IPS DF 4.7 (cell line): ENCODE measurements around the gene ATF4.
"Not testable (repeated sequence)": the region's sequence is repeated elsewhere in the genome, so short reads cannot be mapped to it uniquely, and the experiment has no call there.

Experiments used
- DNase-seq: peaks from one replicate; pipeline ENCODE4 v3.0.0-alpha.2; 2013; ENCODE audit warnings: low spot score; ENCODE audit errors: extremely low read depth

The ATF4 gene

DNA sequence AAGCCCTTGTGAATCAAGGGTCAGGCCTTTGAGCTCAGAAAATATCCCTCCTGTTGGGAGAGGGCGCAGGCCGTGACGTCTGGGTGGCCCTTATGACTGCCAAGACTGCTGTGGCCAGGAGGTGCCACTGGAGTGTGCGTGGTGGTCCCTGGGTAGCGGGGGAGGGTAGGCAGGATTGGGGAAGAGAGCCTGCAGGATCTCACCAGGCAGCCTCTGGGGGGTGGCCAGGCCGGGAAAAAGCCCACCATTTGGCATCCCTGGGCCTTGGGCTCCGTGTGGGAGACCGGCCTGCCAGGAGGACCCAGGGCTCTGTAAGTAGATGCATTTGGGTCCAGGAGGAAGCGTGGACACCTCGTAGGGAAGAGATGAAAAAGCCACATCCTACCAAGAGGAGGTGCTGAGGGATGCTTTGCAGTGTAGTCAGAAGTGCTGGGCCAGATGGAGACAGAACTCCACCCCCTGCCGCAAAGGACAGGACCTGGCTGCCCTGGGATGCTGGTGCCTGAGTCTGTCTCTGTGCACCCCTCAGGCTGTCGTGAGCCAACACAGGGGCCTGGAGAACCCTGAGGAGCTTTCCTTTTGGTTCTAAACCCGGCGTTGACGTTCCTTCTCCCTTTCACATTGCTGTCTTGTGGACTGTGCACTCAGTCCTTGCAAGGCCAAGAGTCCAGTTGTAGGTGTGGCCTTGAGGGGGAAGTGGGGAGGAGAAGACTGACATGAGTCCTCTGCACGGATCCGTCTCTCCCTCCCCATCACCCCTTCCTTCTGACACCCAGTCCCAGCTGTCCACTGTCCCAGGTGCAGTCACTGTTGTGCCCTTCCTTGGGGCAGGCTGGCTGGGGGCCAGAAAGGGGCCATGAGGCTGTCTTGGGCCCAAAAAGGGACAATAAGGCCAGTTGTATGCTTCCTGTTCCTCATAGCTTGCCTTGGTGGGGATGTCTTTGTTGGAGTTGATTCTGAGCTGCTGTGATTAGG is 31.0 kb upstream of the ATF4 start:
- no peak for DNase-seq

DNA sequence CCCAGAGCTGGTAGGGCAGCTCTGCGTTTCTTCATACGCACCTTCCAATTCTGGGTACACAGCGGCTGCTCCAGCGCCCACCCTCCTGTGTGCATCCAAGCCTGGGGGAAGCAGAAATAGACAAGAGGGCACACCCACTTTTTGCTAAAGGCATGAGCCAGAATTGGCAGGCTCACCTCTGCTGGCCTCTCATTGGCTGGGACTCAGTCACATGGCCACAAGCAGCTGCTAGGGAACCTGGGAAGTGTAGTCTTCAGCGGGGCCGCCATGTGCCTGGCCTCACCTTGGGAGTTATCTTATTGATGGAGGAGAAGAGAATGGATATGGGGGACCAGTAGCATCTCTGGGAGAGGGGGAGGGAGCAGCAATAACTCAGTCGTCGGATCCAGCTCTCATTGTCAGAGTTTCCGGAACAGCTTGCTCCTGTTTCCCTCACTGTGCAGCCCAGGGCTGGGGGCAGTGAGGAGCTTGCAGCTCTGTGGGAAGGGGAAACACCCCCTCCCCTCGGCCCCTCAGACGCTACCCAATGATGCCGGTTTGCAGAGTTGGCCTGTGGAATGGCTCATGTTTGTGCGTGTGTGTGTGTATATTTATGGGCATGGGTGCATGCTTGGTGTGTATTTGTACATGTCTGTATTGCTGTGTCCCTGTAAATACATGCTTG is 30.1 kb upstream of the ATF4 start:
- no peak for DNase-seq

DNA sequence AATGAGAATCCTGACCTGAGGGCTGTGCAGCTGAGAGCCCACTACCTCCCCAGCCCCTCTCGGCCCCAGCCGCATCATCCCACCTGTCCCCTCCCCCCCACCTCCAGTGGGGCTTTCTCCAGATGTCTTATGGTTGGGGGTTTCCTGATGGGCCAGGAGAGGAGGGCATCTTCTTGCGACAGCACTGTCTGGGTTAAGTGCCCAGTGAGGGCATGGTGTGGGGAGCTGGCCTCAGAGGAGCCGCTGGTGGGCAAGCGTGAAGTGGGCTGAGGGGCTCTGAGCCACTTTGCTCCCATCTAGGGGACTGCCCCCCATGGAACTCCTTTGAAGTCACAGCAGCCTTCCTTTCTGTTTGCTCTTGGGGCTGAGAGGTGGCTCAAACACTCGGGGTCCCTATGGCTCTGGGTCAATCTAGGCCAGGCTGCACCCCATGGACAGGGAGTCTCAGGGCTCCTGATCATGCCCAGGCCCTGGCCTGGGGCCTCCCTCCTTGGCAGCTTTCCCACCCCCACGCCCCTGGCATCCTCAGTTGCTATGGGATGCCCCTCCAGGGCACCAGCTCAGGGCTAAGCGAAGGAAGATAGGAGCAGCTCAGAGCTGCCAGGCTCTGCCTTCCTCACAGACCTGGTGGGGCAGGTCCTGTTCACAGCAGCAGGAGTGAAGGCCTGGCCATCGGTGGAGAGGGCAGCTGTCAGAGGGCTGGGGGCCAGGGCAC is 29.2 kb upstream of the ATF4 start:
- no peak for DNase-seq

DNA sequence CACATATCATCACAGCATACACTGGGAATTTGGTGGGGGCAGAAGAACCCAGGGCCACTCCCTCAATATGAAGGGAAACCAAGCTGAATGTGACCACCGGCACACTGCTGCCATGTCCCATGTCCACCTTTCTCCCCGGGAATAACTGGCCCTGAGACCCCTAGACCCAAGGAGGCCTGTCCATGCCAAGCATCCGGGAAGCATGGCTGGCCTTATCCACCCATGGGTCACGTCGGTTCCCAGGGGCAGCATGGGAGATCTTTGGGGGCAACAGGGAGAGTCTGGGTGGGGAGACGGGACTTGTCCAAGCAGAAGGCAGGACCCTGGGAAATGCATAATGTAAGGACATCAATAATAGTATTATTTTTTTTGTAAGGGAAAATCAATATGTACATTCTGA is 28.7 kb upstream of the ATF4 start:
- no peak for DNase-seq

DNA sequence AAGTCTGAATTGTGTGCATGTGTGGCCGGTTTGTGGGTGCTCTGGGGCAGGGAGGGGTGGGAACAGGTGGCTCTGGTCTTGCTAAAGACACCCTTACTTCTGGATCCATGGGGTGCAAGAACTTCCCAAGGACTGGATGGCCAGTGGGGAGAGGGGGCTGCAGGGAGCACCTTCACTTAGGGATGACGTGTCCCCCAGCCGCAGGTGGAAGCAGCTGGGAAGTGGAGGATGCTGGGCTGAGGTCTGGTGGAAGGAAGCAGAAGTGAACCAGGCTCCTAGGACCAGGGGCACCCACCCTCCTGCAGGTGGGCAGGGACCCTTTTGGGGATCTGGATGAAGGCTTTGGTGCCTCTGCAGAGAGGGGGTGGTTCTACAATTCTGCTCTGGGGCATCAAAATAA is 28.2 kb upstream of the ATF4 start:
- DNase-seq, result no peak

DNA sequence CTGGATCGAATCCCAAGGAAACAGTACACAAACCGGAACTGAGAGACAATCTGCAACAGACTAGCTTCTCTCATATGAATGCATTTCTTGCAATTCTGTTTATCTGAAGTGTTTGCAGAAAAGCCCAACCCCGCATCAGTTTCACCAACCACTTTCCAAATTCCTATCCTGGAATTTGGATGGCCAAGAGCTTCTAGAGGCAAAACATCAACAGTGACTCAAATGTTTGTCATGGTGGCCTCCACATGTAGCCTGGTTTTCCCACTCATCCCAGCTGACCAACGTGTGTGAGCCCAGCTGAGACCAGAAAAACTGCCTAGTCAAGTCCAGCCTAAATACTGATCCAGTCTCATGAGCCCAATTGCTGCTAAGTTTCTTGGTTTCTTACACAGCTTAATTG is 26.6 kb upstream of the ATF4 start:
- DNase-seq, result no peak

DNA sequence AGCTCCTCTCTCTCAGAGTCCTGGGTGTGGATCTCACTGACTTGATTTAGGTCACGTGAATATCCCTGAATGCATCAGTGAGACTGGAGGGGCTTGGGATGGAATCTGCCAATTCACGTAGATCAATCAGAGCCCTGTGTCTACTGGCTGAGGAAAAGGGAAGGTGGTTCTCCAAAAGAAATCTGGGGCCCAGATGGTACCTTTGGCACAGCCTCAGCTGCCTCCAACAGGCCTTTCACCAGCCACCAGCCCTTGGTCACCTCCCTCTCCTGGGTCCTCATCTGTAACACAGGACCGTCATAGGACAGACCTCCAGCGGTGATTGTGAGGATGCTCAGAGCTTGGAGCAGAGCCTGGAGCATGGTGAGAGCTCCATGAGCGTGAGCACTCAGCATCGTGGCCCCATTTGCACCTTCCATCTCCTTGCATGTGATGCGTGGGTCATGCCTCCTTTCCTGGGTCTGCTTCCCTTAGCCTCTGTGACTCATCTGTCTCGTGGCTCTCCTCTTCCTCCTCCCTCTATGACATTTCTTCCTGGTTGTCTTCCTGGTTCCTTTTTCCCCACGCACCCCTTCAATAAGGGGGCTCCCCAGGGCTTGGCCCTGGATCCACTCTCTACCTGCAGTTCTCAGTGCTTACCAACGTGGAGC is 25.8 kb upstream of the ATF4 start:
- DNase-seq, result no peak

DNA sequence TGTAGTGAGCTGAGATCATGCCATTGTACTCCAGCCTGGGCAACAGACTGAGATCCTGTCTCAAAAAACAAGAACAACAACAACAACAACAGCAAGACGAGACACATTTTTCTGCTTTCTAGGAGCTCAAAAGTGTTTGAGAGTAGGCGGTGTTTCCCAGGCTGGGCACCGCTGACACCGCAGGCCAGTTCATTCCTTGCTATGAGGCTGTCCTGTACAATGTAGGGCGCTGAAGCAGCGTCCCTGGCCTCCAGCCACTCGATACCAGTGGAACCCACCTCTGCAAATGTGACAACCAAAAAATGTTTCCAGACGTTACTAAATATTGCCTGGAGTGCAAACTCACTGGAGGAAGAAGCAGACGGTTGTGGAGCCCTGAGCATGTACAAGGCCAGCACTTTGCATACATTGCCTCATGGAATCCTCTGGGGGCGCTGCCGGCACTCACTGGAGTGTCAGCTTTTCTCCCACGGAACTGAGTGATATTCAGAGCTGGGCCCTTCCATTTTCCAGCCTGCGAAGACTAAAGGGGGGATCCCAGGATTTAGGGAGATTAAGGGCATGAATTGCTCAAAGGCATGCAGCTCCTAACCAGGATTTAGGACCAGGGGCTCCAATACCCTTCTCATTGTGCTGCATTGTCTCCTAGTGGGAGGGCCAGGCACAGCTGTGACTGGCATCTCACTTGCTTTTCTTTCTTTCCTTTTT is 24.1 kb upstream of the ATF4 start:
- DNase-seq, result no peak

DNA sequence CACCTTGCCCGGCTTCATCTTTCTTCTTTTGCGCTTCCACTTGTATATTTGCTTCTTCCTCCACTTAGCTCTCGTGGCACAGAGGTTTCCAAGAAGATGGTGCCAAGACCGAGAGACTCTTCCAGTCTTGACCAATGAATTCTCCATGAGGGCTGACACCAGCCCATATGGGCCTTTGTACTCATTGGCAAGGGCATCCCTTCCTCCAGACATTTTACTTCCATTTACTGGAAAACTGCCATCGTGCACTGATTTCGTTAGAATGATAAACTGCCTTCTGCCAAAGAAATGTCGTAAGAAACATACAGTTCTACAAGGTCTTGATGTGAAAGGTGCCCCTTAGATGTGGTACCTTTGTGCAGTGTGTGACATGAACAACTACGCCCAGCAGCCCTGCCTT is 22.9 kb upstream of the ATF4 start:
- no peak for DNase-seq

DNA sequence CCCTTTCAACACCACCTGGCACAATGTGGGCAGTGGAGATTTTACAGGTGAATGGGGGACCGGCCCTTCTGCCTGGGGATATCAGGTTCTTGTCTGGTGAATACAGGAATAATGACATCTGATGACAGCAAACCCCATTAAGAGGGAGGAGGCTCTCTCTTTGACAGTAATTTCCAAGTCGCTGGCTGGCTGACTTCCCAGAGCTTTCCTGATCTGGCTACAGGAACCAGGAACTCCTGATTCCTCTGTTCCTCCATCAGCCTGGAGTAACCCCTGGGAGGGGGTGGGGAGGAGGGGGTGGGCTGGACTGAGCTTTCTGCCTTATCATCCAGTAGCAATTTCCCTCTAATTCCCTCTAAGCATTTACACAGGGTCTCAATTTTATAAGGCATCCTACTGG is 22.0 kb upstream of the ATF4 start:
- no peak for DNase-seq

DNA sequence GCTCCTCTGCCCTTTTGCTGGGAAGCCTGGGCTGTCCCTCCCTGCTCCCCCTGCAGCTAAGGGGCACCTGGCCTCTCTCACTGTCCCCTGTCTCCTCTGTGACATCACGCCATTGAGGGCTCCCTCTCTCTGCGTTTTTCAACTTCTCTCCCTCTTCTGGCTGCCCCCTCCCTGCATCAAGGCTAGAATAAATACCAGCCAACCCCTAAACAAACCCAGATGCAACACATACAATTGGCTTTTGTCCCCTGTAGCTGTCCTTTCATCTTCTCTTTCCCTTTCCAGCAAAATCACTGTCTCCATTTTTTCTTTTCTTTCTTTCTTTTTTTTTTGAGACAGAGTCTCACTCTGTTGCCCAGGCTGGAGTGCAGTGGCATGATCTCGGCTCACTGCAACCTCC is 21.6 kb upstream of the ATF4 start:
- no peak for DNase-seq

DNA sequence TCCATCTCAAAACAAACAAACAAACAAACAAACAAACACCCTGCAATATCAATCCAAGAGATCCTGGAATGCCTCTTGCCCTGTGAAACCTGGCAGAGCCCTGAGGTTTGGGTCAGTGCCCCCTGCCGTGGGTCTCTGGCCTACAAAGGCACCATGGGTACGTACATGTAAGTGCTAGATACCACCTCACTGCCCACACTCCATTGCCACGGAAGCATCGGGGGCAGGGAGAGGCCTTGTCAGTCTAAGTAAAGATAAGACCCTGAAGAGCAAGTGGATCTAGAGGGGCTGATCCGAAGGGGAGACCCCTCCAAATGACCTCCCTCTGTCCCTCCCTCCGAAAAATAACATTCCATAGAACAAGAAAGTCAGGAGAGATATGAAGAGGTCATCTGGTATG is 20.3 kb upstream of the ATF4 start:
- no peak for DNase-seq

DNA sequence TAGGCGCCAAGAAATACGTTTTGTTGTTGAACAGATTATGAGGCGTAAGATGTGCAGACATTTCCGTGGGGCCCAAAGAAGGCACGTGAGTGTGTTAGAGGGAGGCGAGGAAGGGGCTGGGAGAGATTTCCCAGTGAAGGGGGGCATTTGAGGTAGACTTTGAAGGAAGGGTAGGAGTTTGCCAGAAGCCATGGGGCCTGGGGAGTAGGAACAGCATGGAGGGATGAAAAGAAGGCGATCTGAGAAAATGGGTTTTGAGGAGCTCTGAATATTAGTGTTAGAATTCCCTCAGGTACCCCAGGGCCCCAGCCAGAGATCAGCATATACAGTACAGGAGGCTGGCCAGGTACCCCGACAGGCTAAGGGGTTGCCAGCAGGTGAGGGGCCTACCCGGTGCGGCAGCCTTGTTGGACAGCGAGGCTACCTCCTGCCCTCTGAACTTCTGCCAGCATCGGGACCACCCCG is 18.7 kb upstream of the ATF4 start:
- no peak for DNase-seq

DNA sequence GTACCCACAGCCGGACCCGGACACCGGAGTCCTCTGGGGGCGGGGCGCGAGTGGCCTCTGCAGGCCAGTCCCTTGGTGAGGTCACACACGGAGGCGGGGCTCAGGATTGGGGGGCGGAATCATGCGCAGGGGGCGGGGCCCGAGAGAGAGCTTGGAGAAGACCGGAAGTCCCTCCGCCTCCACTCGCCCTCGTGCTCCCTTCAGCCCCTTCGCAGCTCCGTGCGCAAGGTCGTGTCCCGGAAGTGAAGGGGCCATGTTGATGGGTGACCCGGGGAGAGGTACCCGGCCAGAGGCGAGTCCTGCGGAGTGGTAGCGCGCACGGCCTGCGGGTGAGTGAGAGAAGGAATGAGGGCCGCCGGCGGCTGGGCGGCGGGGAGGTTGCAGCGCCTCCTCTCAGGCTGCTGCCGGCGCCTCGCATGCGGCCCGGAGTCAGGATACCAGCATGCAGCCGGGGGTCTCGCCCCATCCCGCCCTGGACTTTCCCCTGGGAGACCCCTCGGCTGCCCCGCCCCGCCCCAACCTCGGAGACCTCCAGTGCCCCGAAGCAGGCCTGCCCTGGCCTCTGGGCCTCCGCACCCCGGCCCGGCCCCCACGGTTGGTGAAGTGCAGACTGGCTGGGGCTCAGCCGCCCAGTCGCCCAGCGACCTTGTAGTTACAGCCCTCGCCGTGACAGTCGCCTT is 18.1 kb upstream of the ATF4 start, which contains the start of gene MIEF1:
TSS of gene MIEF1 (plus strand) at position 182 of the 680 bp plus-strand sequence. CDS start 9,005 bp downstream, outside the sequence.
- no peak for DNase-seq

DNA sequence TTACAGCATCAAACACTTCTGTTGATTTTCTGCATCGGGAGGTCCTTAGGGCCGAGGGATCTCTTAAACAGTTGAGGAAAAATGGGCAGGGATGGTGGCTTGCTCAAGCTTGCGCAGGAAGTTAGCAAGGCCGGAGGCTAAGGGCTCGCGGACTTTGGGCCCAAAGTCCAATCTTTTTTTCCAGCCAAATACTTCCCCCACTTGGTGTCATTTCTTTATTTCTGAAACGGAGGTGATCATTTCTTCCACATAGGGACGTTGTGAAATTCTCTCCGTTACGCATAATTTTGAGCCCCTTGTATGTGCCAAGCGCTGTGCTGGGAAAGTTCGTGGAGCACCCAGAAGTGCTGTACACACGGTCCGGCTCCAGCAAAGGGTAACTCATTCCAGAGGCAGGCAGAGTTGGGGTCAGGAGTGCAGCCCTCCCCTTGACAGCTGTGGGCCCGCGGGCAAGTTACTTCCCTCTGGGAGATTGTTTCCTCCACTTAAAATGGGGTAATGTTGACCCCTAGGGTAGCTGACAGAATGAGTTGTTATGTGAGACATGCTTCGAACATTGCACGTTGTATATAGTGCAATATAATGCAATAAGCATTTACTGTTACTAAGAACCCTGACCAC is 17.5 kb upstream of the ATF4 start:
- no peak for DNase-seq

DNA sequence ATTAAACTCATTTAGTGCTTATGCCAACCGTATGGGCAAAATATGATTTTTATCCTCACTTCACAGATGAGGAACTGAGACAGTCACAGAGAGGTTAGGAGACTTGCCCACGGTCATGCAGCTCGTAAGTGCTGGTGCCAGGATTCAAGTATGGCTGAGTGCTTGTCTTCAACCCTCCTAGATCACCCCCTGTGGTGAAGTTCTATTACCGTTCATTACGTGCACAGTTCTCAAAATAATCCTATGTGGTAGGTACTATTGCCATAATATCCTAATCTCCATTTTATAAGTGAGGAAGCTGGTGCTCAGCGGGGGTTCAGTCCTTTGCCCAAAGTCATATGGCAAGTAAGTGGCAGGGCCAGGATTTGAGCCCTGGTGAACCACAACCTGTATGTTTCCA is 16.7 kb upstream of the ATF4 start:
- DNase-seq, result no peak

DNA sequence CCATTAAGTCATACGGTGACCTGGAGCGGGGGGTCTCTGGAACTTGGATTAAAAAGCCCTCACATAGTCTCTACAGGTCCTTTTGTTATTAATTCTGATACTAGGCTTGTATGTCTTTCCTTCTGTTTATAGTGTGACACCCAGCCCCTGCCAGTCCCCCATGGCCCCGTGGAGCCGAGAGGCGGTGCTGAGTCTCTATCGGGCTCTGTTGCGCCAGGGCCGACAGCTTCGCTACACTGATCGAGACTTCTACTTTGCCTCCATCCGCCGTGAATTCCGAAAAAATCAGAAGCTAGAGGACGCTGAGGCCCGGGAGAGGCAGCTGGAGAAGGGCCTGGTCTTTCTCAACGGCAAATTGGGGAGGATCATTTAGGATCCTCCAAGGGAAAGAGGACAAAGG is 16.3 kb upstream of the ATF4 start:
- no peak for DNase-seq

DNA sequence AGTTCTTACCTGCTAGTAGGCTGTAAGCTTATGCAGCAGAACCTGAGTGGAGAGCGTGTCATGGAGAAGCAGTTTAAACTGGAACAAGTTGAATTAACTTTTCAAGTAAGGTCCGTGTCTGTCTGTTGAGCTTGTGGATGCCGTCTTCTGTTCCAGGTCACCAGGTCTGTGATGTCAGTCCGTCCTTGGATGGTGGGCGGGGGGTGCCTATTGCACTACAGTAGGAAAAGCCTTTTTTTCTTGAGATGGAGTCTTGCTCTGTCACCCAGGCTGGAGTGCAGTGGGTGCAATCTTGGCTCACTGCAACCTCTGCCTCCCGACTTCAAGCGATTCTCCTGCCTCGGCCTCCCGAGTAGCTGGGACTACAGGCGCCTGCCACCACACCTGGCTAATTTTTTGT is 13.3 kb upstream of the ATF4 start:
- not testable (repeated sequence) for DNase-seq

DNA sequence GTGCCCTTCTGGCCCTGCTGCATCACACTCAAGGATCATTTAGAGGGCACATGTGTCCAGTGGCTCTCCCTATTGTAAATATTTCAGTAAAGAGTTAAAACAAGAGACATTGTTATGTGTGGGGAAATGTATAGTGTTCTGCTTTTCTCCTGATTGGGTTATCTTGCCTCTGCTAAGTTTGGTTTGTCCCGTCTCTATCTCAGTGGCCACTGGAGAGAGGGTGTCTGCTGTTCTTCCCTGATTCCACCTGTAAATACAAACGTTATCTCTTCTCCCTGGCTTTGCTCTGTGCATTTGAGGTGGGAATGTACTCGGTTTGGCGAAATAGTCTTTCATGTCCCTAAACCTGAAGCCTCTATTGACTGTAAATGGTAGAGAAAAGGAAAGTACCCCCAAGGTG is 12.0 kb upstream of the ATF4 start:
- no peak for DNase-seq
